GM18907 (cell line): ENCODE measurements around the gene PSMA6.

ENCODE experiments used
- ATAC-seq: cut with Tn5 transposase; IDR thresholded peaks from one replicate; pipeline ENCODE4 v1.9.1; 2021; ENCODE audit warnings: mild to moderate bottlenecking, moderate library complexity; ENCODE audit not compliant: unreplicated experiment

PSMA6 gene

DNA sequence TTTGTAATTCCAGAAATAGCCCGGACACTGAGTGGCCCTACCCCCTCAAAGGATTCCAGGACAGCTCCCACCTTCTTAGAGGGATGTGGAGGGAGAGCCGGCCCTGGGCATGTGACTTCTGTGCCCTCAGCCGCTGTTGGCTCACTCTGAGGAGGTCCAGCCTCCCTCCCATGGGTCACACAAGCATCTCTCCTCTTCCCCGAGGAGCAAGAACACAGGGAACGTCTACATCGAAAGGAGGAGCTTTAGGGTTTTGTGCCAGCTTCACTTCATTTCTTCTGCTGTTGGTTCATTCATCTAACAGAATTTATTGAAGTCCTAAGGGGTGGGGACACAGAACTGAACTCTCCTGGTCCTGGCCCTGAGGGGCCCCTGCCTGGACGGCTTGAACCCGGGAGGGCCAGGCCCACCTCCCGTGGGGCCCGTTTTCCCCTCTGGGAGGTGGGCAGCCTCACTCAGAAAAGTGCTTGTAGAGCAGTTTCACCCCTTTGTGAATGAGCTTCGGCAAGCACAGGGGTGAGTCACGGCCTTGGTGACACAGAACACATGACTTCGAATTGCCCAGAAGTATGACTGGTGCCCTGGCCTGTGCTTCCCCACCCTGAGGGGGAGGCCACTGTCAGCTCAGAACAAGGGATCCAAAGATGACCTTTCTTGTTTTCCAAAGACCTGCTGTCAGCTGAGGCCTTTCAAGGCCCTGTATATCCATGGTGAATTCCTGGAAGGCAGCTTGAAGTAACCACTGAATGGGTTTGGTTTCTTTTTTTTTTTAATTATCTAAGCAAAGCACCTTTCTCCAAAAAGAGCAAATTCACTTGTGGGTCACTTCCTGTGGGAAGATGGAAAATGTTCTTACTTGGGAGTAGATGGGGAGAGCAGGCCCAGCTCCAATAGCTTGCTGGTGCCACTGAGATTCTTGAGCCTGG, 73.2 kb downstream of the PSMA6 start:
- ATAC-seq, result peak; percentile 41

DNA sequence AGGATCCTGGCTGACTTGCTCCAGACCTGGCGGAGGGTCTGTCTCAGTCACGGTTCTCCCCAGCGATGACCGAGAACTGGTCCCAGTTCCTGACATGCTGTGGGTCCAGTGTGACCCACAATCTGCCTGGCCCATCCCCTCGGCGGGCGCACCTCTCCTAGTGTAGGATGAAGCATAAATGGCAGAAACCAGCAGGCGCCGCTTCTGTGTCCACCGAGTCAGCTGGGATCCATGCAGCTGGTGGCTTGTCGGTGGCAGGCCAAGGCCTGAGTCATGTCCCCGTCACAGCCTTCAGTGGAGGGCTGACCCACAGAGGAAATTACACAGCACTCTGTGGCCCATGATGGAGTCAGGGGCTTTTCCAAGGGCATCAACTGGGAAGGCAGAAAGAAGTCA, 73.9 kb downstream of the PSMA6 start:
- no peak for ATAC-seq

- ATAC-seq, result no peak
Measured at GRCh38 chr14:35366521-35366976, 74.4 kb downstream of the PSMA6 start.

- no peak for ATAC-seq
Measured at GRCh38 chr14:35367056-35367372, 74.8 kb downstream of the PSMA6 start.
